GM12891 (cell line): ENCODE data around the gene METTL15.
"Not testable (repeated sequence)": the region's sequence is repeated elsewhere in the genome, so short reads cannot be mapped to it uniquely, and the experiment has no call there.

Experiments used
- DNase-seq: peaks from one replicate; pipeline ENCODE4 v3.0.0; 2011; ENCODE audit warnings: low spot score; ENCODE audit not compliant: insufficient read length
- FAIRE-seq: peaks from 2 replicates; lab custom pipeline; 2011; peaks lifted over from hg19 to GRCh38; lab: Jason Lieb, UNC
- PAX5 ChIP-seq: IDR thresholded peaks from 2 replicates; pipeline ENCODE4 v1.6.1; 2011; ENCODE audit warnings: low read length, moderate library complexity, mild to moderate bottlenecking; ENCODE audit not compliant: insufficient read depth, severe bottlenecking
- POLR2A ChIP-seq: IDR thresholded peaks from 2 replicates; pipeline ENCODE4 v1.6.1; 2011; ENCODE audit warnings: low read depth, low read length, control low read depth
- POLR2AphosphoS5 ChIP-seq: IDR thresholded peaks from 2 replicates; pipeline ENCODE4 v1.6.1; 2011; ENCODE audit warnings: low read depth, low read length, control low read depth
- POU2F2 ChIP-seq: IDR thresholded peaks from 2 replicates; pipeline ENCODE4 v1.6.1; 2011; ENCODE audit warnings: low read depth, mild to moderate bottlenecking, control low read depth, low read length, moderate library complexity
- SPI1 ChIP-seq: IDR thresholded peaks from 2 replicates; pipeline ENCODE4 v1.6.1; 2011; ENCODE audit warnings: low read depth, low read length, control low read depth
- TAF1 ChIP-seq: IDR thresholded peaks from 2 replicates; pipeline ENCODE4 v1.6.1; 2011; ENCODE audit warnings: low read depth, low read length, control low read depth

METTL15 gene

DNA sequence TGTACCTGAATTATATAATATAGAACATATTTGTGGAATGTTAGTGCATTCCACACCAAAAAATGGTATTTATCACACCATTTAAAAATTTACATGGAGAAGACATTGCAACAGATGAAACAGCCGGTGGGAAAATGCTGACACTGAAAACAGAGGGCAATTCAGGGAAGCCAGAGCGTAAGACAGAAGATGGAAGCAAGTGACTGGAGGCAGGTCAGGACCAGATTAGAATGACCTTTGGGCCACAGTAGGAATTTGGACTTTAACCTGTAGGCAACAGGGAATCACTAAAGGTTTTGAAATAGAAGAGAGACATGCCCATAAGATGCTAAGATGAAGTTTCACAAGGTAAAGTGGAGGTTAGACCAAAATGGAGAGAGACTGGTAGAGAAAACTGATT, 60.5 kb downstream of the METTL15 start:
- FAIRE-seq (no peak), DNase-seq (no peak)
- no peak for TF ChIP-seq POLR2A
- TF ChIP-seq POU2F2, result no peak

DNA sequence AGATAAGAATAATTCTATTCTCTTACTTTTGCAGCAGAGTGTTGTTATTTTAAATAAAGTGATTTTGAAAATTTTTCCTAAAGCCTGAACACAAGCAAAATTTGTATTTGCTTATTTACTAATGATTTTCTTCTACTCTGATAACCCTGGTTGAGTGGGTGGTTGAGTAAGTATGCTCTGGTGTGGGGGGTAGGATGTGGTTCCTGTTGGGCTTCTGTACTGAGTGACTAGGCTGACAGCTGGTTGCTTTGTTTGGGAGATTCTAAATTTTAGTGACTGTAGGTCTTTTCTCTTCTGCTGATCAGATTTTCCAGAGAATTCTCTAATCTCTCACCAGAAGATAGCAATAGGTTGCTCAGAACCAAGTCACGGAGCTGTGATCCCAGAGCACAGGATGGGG, 61.6 kb downstream of the METTL15 start:
- no peak for TF ChIP-seq POLR2A
- TF ChIP-seq POLR2AphosphoS5, result no peak
- no peak for TF ChIP-seq TAF1
- TF ChIP-seq PAX5, result no peak
- no peak for TF ChIP-seq SPI1
- no peak for TF ChIP-seq POU2F2
- FAIRE-seq (no peak), DNase-seq (no peak)

DNA sequence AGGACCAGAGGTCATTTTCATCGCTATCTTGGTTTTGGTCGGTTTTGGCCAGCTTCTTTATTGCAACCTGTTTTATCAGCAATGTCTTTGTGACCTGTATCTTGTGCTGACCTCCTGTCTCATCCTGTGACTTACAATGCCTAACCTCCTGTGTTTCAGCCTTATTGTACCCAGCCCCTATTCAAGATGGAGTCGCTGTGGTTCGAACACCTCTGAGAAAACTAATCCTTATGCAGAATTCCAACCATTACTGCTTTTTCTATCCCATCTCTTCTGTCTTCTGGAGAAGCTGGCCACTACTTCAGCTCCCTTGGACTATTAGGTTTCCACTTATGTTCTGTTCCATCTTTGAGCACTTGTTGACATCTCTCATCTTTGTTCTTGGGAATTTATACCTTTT, 62.6 kb downstream of the METTL15 start:
- DNase-seq (no peak), FAIRE-seq (no peak)
- no peak for TF ChIP-seq PAX5
- no peak for TF ChIP-seq POLR2AphosphoS5

DNA sequence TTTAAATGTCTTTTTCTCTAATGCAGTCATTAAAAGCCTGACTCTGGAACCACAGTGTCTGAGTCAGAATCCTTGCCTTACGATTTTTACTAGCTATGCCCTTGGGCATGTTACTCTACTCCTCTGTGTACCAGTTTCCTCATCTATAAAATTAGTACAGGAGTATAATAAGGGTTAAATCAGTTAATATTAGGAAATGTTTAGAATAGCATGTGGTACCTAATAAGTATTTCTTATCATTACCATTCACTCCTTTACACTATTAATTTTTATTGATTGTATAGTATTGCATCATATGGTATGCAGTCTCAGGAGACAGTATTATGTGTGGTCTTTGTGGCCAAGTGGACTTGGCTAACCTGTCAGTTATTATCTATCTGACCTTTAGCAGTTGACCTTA, 68.2 kb downstream of the METTL15 start:
- no peak for DNase-seq
- TF ChIP-seq POLR2AphosphoS5, result no peak
- no peak for TF ChIP-seq POU2F2
- no peak for TF ChIP-seq PAX5
- no peak for TF ChIP-seq POLR2A
- TF ChIP-seq SPI1, result no peak
- no peak for TF ChIP-seq TAF1
- no peak for FAIRE-seq

DNA sequence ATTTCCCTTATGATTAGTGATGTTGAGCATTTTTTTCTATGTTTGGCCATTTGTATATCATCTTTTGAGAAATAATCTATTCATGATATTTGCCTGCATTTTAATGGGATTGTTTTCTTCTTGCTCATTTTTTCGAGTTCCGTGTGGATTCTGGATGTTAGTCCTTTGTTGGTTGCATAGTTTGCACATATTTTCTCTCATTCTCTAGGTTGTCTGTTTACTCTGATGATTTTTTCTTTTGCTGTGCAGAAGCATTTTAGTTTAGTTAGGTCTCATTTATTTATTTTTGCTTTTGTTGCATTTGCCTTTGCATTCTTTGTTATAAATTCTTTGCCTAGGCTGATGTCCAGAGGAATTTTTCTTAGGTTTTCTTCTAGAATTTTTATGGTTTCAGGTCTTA, 87.3 kb downstream of the METTL15 start:
- TF ChIP-seq TAF1 (no peak), POLR2A (no peak), PAX5 (no peak), POU2F2 (no peak), POLR2AphosphoS5 (no peak), SPI1 (no peak)
- DNase-seq (no peak), FAIRE-seq (no peak)

DNA sequence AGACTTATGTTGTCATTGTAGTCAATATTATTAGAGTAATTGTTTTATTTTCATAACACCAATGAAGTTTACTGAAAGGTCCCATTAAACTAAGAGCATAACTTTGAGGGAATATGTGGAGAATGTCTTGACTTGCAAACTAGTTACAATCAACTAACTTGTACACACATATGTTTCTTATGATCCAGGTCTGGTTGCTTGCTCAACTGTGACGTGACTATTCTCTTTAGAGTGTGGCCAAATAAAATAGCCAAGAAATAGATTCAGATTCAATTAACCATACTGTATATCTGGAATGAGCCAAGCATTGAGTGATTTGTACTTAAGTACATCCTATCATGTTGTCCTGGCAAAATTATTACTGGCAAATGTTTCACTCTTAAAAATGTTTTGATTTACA, 101.7 kb downstream of the METTL15 start:
- no peak for TF ChIP-seq POLR2A
- TF ChIP-seq PAX5, result no peak
- TF ChIP-seq TAF1, result no peak
- TF ChIP-seq POU2F2, result no peak
- no peak for TF ChIP-seq SPI1
- no peak for TF ChIP-seq POLR2AphosphoS5
- DNase-seq (no peak), FAIRE-seq (no peak)

DNA sequence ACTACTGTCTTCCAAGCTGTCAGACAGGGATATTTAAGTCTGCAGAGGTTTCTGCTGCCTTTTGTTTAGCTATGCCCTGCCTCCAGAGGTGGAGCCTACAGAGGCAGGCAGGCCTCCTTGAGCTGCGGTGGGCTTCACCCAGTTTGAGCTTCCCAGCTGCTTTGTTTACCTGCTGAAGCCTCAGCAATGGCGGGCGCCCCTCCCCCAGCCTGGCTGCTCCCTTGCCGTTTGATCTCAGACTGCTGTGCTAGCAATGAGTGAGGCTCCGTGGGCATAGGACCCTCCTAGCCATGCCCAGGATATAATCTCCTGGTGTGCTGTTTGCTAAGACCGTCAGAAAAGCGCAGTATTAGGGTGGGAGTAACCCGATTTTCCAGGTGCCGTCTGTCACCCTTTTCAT, 113.9 kb downstream of the METTL15 start:
- FAIRE-seq, DNase-seq: not testable (repeated sequence)

DNA sequence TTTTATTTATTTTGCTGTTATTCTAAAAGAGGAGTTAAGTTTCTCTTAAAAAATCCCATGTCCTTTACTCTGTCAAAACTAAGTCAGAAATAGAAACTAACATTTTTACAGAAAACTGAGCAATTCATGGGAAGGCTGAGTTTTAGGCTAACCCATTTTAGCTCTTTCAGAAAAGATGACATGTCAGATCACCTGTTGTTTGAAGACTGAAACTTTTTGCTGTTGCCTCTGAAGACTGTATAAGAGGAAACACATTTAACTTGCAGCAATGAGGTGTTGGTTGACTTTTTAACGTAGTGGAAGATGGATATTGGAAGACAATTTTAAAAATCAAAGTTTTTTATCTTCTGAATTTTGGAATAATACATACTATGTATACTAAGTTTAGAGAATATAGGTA, 115.4 kb downstream of the METTL15 start:
- TF ChIP-seq TAF1 (no peak), PAX5 (no peak), SPI1 (no peak), POLR2AphosphoS5 (no peak), POLR2A (no peak), POU2F2 (no peak)
- FAIRE-seq (no peak), DNase-seq (peak; percentile 3)

DNA sequence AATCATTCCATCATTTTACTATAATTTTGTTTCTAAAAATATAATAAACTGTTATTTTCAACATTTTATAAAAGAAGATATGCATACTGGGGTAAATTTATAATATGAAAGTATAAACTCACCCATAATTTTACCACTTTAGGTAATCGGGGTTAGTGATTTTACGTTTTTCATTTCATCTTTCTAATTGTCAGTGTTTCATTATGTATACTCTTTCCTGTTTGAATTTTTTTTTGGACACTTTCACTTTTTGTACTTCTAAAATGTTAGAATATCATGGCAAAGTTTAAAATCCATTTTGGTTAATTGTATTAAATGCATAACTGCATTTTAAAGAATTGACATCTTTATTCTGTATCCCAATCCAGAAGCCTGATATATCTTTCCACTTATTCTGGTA, 115.8 kb downstream of the METTL15 start:
- DNase-seq (no peak), FAIRE-seq (no peak)
- TF ChIP-seq SPI1 (no peak), POLR2A (no peak), TAF1 (no peak), POU2F2 (no peak), PAX5 (no peak), POLR2AphosphoS5 (no peak)

DNA sequence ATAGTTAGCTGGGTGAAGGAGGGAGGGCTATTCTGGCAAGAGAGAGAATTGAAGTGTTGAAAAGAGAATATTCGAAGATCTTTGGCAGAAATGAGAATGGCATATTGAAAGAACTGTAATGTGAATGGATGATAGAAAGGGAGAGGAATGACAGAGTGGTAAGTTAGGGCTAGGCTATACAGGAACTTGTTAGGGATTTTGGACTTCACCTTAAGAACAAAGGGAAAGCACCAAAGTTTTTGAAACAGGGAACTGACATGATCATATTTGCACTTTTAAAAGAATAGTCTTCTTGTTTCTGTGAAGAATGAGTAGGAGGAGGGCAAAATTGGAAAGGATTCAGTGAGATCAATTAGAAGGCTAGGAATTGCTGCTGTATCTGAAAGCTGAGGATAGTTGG, 119.3 kb downstream of the METTL15 start:
- DNase-seq (no peak), FAIRE-seq (no peak)
- TF ChIP-seq SPI1 (peak; percentile 17; the same call in 1 of the 2 replicates), POLR2AphosphoS5 (no peak)

DNA sequence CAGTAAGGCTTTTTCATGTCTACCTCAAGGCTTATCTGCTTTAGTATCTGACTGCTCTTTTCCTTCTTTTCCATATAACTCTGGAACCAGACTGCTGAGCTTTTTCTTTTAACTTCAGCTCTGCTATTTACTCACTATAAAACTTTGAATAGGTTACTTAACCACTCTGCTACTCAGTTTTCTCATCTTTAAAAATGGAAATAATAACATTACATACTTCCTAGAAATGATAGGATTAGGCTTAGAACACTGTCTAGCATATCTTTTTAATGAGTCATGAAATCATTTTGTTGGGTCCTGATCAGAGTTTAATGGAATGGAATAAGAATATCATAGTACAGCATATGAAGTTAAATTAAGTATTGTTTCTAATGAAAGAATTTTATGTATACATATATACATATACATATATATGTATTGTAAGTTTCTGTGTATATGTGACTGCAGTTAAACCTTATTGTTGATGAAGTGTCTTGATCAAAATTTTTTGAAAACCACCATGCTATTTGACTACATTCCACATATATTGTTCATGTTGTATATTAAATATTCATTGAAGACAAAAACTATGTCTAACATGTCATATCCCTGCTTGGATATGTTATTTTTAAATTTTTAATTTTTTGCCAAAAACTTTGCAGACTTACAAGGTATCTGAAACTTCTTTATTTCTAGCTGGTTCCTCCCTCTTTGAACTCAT, 120.2 kb downstream of the METTL15 start:
- FAIRE-seq (no peak), DNase-seq (no peak)
- TF ChIP-seq POLR2AphosphoS5, result no peak
- TF ChIP-seq PAX5, result no peak
- no peak for TF ChIP-seq POLR2A
- TF ChIP-seq TAF1, result no peak
- TF ChIP-seq SPI1, result no peak
- TF ChIP-seq POU2F2, result no peak
